DND-41 (cell line): ENCODE results near the gene RDH12.

Experiments
- EZH2 ChIP-seq: IDR thresholded peaks from 3 replicates; pipeline ENCODE4 v1.6.1; 2012; ENCODE audit warnings: borderline replicate concordance, low read depth, mild to moderate bottlenecking, moderate library complexity, low read length, inconsistent platforms; ENCODE audit not compliant: severe bottlenecking
- TF ChIP-seq, protein P1 (sequence below): IDR thresholded peaks from 2 replicates; pipeline ENCODE4 v1.5.1; 2012; ENCODE audit warnings: borderline replicate concordance, low read length, moderate library complexity, mild to moderate bottlenecking; ENCODE audit not compliant: poor library complexity, severe bottlenecking; ENCODE audit errors: extremely low read depth

DNA sequence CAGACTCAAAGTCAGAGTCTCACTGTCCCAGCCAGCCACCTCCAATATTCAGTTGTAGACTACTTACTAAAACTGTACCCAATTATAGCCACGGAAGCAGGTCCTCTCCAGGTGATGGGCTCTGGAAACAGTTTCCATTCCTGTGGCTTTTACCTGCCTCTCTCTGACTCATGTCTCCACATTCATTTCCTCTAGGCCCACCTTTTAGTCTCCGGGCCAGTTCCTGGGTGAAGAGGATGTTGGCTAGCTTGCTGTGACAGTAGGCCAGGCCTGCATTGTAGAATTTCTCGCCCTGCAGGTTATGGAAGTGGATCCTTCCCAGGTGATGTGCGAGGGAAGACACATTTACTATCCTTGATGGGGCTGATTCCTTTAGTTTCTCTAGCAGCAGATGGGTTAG is 11.7 kb upstream of the RDH12 start:
- TF ChIP-seq EZH2, result no peak
- TF ChIP-seq, protein P1, sequence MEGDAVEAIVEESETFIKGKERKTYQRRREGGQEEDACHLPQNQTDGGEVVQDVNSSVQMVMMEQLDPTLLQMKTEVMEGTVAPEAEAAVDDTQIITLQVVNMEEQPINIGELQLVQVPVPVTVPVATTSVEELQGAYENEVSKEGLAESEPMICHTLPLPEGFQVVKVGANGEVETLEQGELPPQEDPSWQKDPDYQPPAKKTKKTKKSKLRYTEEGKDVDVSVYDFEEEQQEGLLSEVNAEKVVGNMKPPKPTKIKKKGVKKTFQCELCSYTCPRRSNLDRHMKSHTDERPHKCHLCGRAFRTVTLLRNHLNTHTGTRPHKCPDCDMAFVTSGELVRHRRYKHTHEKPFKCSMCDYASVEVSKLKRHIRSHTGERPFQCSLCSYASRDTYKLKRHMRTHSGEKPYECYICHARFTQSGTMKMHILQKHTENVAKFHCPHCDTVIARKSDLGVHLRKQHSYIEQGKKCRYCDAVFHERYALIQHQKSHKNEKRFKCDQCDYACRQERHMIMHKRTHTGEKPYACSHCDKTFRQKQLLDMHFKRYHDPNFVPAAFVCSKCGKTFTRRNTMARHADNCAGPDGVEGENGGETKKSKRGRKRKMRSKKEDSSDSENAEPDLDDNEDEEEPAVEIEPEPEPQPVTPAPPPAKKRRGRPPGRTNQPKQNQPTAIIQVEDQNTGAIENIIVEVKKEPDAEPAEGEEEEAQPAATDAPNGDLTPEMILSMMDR, result no peak
